HEK293 (cell line): ENCODE results near the gene PPEF2.
A peak's percentile ranks its signal among the peaks of the same experiment; 100 is the strongest.

ENCODE experiments used
- CTCF ChIA-PET: fragments of 350-600 bp; formaldehyde crosslinking; extraction: SDS; loops from one replicate; lab custom pipeline; 2021; ENCODE audit warnings: antibody characterized with exemption; lab: Yijun Ruan, JAX
- POLR2A ChIA-PET: fragments of 300-600 bp; formaldehyde crosslinking; extraction: SDS; loops from one replicate; lab custom pipeline; 2020; ENCODE audit warnings: antibody characterized with exemption, inconsistent platforms; lab: Yijun Ruan, JAX
- H3K27ac ChIP-seq: fragments of 200-500 bp; sonication (Bioruptor generic); 2 replicates; pipeline ENCODE4 v1.5.1; 2014; ENCODE audit warnings: low read depth, low read length, control low read depth, inconsistent platforms; ENCODE audit errors: extremely low read depth
- H3K36me3 ChIP-seq, 2 experiments: fragments of 200-500 bp in 1 of 2; sonication (Bioruptor generic) in 1 of 2; 1 replicate in 1 of 2; 2 replicates in 1 of 2; pipeline ENCODE4 v1.5.1; 2014 to 2017; ENCODE audit warnings: inconsistent platforms in 2 of 2, low read length in 2 of 2; ENCODE audit not compliant: control insufficient read depth in 2 of 2, insufficient read depth in 1 of 2
- H3K4me1 ChIP-seq: fragments of 200-500 bp; sonication (Bioruptor generic); 2 replicates; pipeline ENCODE4 v1.5.1; 2014; ENCODE audit warnings: mild to moderate bottlenecking, low read length, inconsistent platforms; ENCODE audit not compliant: control insufficient read depth, insufficient read depth
- H3K4me3 ChIP-seq: 2 replicates; pipeline ENCODE4 v1.5.1; 2011; ENCODE audit warnings: low read depth, mild to moderate bottlenecking, control low read depth, low read length, moderate library complexity
- H3K9me3 ChIP-seq: fragments of 200-500 bp; sonication (Bioruptor generic); 2 replicates; pipeline ENCODE4 v1.5.1; 2014; ENCODE audit warnings: low read depth, low read length, inconsistent platforms; ENCODE audit not compliant: control insufficient read depth, insufficient read depth
- EGR2 ChIP-seq: fragments of 450-650 bp; formaldehyde crosslinking; IDR thresholded peaks from 2 replicates; pipeline ENCODE4 v1.5.1; 2016; ENCODE audit warnings: low read depth, missing biosample characterization, missing genetic modification characterization
- KLF16 ChIP-seq: fragments of 450-650 bp; formaldehyde crosslinking; IDR thresholded peaks from 2 replicates; pipeline ENCODE4 v1.5.1; 2017; ENCODE audit warnings: missing biosample characterization, missing genetic modification characterization
- KLF9 ChIP-seq: fragments of 450-650 bp; formaldehyde crosslinking; IDR thresholded peaks from 2 replicates; pipeline ENCODE4 v1.5.1; 2016; ENCODE audit warnings: missing biosample characterization, missing genetic modification characterization, low read depth
- ZFHX2 ChIP-seq: fragments of 450-650 bp; formaldehyde crosslinking; conservative IDR thresholded peaks from 2 replicates; pipeline ENCODE4 v1.5.1; 2016; ENCODE audit warnings: missing biosample characterization, missing genetic modification characterization
- ZNF2 ChIP-seq: fragments of 450-650 bp; formaldehyde crosslinking; IDR thresholded peaks from 2 replicates; pipeline ENCODE4 v1.5.1; 2016; ENCODE audit warnings: missing biosample characterization, missing genetic modification characterization
- ZNF214 ChIP-seq: fragments of 450-650 bp; formaldehyde crosslinking; IDR thresholded peaks from 2 replicates; pipeline ENCODE4 v1.5.1; 2017; ENCODE audit warnings: missing biosample characterization, mild to moderate bottlenecking, missing genetic modification characterization, borderline replicate concordance
- ZNF354C ChIP-seq: fragments of 450-650 bp; formaldehyde crosslinking; IDR thresholded peaks from 2 replicates; pipeline ENCODE4 v1.5.1; 2016; ENCODE audit warnings: missing biosample characterization, missing genetic modification characterization, low read depth, borderline replicate concordance
- ZNF423 ChIP-seq: fragments of 450-650 bp; formaldehyde crosslinking; IDR thresholded peaks from 2 replicates; pipeline ENCODE4 v1.5.1; 2016; ENCODE audit warnings: missing biosample characterization, missing genetic modification characterization
- ZNF530 ChIP-seq: fragments of 450-650 bp; formaldehyde crosslinking; IDR thresholded peaks from 2 replicates; pipeline ENCODE4 v1.5.1; 2016; ENCODE audit warnings: low read depth, missing biosample characterization, missing genetic modification characterization
- ZNF654 ChIP-seq: fragments of 450-650 bp; formaldehyde crosslinking; IDR thresholded peaks from 2 replicates; pipeline ENCODE4 v1.5.1; 2016; ENCODE audit warnings: low read depth, missing biosample characterization, missing genetic modification characterization
- ZNF677 ChIP-seq: fragments of 450-650 bp; IDR thresholded peaks from 2 replicates; pipeline ENCODE4 v1.5.0; 2018; ENCODE audit warnings: missing biosample characterization, mild to moderate bottlenecking, missing genetic modification characterization, moderate library complexity
- ZNF843 ChIP-seq: fragments of 450-650 bp; formaldehyde crosslinking; IDR thresholded peaks from 2 replicates; pipeline ENCODE4 v1.5.1; 2016; ENCODE audit warnings: missing biosample characterization, missing genetic modification characterization
- TF ChIP-seq, protein P1 (sequence below): fragments of 450-650 bp; formaldehyde crosslinking; IDR thresholded peaks from 2 replicates; pipeline ENCODE4 v1.5.1; 2016; ENCODE audit warnings: missing biosample characterization, missing genetic modification characterization
- TF ChIP-seq, protein P2 (sequence below): fragments of 450-650 bp; formaldehyde crosslinking; IDR thresholded peaks from 2 replicates; pipeline ENCODE4 v1.5.1; 2016; ENCODE audit warnings: missing biosample characterization, missing genetic modification characterization
- TF ChIP-seq, protein P3 (sequence below): fragments of 450-650 bp; formaldehyde crosslinking; conservative IDR thresholded peaks from 2 replicates; pipeline ENCODE4 v1.5.1; 2016; ENCODE audit warnings: low read depth, missing biosample characterization, missing genetic modification characterization
- TF ChIP-seq, protein P4 (sequence below): fragments of 450-650 bp; formaldehyde crosslinking; IDR thresholded peaks from 2 replicates; pipeline ENCODE4 v1.5.1; 2016; ENCODE audit warnings: missing biosample characterization, missing genetic modification characterization
- TF ChIP-seq, protein P5 (sequence below): fragments of 450-650 bp; formaldehyde crosslinking; IDR thresholded peaks from 2 replicates; pipeline ENCODE4 v1.5.1; 2016; ENCODE audit warnings: missing biosample characterization, missing genetic modification characterization, borderline replicate concordance

The PPEF2 gene

DNA sequence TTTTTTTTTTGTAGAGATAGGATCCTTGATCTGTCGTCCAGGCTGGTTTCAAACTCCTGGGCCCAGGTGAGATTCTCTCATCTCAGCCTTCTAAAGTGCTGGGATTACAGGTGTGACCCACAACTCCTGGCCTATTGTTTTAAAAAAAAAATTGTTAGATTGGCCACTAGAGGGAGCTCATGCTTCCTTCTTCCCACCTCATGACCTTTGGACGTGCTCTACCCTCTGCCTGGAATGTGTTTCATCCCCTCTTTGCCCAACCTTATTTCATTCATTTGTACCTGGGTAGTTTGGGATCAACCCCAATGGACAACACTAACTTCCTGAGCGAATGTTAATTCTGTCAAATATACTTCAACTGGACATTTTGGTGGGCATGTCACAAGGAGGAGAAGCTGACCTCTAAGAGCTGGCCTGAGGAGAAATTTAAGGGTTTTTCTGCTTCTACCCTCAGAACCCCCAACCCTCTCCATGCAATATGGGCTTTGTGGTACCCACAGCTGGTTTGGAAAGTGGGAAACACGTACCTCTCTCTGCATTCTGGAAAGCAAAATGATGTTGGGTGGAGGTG, 6.4 kb downstream of the PPEF2 start:
- H3K9me3 ChIP-seq = no peaks in the 10 kb centered on the region
- H3K4me1 ChIP-seq = no peaks in the 10 kb centered on the region
- CTCF ChIA-PET = interaction anchor here (0.5 to 2.6 kb wide), 26 partner anchors 8 to 1827 kb away, joined by 3 to 15 read pairs (median 4); no protein-coding TSS in a partner anchor
- no peak overlapping the region for H3K4me3 ChIP-seq
- no peak overlapping the region for H3K27ac ChIP-seq
- no peaks in the 10 kb centered on the region for H3K36me3 ChIP-seq
- no peak for TF ChIP-seq ZNF2
- TF ChIP-seq, protein P1, sequence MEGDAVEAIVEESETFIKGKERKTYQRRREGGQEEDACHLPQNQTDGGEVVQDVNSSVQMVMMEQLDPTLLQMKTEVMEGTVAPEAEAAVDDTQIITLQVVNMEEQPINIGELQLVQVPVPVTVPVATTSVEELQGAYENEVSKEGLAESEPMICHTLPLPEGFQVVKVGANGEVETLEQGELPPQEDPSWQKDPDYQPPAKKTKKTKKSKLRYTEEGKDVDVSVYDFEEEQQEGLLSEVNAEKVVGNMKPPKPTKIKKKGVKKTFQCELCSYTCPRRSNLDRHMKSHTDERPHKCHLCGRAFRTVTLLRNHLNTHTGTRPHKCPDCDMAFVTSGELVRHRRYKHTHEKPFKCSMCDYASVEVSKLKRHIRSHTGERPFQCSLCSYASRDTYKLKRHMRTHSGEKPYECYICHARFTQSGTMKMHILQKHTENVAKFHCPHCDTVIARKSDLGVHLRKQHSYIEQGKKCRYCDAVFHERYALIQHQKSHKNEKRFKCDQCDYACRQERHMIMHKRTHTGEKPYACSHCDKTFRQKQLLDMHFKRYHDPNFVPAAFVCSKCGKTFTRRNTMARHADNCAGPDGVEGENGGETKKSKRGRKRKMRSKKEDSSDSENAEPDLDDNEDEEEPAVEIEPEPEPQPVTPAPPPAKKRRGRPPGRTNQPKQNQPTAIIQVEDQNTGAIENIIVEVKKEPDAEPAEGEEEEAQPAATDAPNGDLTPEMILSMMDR (tag by site-specific recombination) = 0 out of 2 replicates have a peak, but pooled peaks have one; percentile 12
- TF ChIP-seq KLF9 = no peak
- peak; percentile 54 for TF ChIP-seq ZNF654 (tag by site-specific recombination)
- POLR2A ChIA-PET = interaction anchor here (0.6 to 0.7 kb wide), 3 partner anchors 172 to 476 kb away, joined by 3 read pairs; partner anchors contain the start of gene USO1

DNA sequence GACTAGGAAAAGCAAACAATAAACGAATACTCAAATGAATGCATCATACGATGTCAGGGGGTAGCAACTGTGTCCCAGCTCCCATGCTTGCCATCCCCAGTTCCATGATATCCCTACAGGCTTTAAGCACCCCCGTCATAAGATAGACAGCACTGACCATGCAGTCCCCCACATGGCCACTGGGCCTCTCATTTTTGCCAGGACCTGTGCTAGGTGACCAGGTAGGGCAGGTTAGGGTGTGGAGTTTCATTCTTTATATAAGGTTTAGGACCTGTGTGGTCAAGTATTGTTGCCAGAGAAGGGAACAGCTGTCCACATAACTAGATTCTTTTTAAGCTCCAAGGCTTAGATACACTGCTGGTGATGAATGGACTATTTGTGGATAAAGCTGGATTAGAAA, 9.7 kb downstream of the PPEF2 start:
- Histone ChIP-seq H3K4me1 (no peaks in the 10 kb centered on the region), H3K4me3 (no peak overlapping the region), H3K27ac (no peak overlapping the region), H3K36me3 (no peaks in the 10 kb centered on the region), H3K9me3 (no peaks in the 10 kb centered on the region)
- ChIA-PET POLR2A (no interaction called here), CTCF (interaction anchor here (0.7 to 1.0 kb wide), 2 partner anchors 11 to 223 kb away, joined by 3 read pairs; no protein-coding TSS in a partner anchor)
- TF ChIP-seq, protein P2, sequence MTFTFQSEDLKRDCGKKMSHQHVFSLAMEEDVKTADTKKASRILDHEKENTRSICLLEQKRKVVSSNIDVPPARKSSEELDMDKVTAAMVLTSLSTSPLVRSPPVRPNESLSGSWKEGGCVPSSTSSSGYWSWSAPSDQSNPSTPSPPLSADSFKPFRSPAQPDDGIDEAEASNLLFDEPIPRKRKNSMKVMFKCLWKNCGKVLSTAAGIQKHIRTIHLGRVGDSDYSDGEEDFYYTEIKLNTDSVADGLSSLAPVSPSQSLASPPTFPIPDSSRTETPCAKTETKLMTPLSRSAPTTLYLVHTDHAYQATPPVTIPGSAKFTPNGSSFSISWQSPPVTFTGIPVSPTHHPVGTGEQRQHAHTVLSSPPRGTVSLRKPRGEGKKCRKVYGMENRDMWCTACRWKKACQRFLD (tag by site-specific recombination) = no peak
- TF ChIP-seq ZNF677 (tag by site-specific recombination) (no peak), ZNF354C (tag by site-specific recombination) (no peak), ZNF423 (tag by site-specific recombination) (no peak), ZNF843 (tag by site-specific recombination) (no peak), KLF16 (tag by site-specific recombination) (no peak), ZNF214 (tag by site-specific recombination) (no peak), ZNF530 (tag by site-specific recombination) (no peak), EGR2 (tag by site-specific recombination) (no peak), ZFHX2 (tag by site-specific recombination) (no peak)
- TF ChIP-seq, protein P1 (tag by site-specific recombination) = no peak
- TF ChIP-seq, protein P3, sequence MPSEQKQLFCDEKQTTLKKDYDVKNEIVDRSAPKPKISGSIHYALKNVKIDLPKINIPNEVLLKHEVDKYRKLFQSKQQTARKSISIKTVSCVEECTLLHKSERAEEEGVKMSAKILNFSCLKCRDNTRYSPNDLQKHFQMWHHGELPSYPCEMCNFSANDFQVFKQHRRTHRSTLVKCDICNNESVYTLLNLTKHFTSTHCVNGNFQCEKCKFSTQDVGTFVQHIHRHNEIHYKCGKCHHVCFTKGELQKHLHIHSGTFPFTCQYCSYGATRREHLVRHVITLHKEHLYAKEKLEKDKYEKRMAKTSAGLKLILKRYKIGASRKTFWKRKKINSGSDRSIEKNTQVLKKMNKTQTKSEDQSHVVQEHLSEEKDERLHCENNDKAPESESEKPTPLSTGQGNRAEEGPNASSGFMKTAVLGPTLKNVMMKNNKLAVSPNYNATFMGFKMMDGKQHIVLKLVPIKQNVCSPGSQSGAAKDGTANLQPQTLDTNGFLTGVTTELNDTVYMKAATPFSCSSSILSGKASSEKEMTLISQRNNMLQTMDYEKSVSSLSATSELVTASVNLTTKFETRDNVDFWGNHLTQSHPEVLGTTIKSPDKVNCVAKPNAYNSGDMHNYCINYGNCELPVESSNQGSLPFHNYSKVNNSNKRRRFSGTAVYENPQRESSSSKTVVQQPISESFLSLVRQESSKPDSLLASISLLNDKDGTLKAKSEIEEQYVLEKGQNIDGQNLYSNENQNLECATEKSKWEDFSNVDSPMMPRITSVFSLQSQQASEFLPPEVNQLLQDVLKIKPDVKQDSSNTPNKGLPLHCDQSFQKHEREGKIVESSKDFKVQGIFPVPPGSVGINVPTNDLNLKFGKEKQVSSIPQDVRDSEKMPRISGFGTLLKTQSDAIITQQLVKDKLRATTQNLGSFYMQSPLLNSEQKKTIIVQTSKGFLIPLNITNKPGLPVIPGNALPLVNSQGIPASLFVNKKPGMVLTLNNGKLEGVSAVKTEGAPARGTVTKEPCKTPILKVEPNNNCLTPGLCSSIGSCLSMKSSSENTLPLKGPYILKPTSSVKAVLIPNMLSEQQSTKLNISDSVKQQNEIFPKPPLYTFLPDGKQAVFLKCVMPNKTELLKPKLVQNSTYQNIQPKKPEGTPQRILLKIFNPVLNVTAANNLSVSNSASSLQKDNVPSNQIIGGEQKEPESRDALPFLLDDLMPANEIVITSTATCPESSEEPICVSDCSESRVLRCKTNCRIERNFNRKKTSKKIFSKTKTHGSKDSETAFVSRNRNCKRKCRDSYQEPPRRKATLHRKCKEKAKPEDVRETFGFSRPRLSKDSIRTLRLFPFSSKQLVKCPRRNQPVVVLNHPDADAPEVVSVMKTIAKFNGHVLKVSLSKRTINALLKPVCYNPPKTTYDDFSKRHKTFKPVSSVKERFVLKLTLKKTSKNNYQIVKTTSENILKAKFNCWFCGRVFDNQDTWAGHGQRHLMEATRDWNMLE (tag by site-specific recombination) = no peak
- TF ChIP-seq, protein P4, sequence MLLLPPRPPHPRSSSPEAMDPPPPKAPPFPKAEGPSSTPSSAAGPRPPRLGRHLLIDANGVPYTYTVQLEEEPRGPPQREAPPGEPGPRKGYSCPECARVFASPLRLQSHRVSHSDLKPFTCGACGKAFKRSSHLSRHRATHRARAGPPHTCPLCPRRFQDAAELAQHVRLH (tag by site-specific recombination) = no peak
- TF ChIP-seq, protein P5, sequence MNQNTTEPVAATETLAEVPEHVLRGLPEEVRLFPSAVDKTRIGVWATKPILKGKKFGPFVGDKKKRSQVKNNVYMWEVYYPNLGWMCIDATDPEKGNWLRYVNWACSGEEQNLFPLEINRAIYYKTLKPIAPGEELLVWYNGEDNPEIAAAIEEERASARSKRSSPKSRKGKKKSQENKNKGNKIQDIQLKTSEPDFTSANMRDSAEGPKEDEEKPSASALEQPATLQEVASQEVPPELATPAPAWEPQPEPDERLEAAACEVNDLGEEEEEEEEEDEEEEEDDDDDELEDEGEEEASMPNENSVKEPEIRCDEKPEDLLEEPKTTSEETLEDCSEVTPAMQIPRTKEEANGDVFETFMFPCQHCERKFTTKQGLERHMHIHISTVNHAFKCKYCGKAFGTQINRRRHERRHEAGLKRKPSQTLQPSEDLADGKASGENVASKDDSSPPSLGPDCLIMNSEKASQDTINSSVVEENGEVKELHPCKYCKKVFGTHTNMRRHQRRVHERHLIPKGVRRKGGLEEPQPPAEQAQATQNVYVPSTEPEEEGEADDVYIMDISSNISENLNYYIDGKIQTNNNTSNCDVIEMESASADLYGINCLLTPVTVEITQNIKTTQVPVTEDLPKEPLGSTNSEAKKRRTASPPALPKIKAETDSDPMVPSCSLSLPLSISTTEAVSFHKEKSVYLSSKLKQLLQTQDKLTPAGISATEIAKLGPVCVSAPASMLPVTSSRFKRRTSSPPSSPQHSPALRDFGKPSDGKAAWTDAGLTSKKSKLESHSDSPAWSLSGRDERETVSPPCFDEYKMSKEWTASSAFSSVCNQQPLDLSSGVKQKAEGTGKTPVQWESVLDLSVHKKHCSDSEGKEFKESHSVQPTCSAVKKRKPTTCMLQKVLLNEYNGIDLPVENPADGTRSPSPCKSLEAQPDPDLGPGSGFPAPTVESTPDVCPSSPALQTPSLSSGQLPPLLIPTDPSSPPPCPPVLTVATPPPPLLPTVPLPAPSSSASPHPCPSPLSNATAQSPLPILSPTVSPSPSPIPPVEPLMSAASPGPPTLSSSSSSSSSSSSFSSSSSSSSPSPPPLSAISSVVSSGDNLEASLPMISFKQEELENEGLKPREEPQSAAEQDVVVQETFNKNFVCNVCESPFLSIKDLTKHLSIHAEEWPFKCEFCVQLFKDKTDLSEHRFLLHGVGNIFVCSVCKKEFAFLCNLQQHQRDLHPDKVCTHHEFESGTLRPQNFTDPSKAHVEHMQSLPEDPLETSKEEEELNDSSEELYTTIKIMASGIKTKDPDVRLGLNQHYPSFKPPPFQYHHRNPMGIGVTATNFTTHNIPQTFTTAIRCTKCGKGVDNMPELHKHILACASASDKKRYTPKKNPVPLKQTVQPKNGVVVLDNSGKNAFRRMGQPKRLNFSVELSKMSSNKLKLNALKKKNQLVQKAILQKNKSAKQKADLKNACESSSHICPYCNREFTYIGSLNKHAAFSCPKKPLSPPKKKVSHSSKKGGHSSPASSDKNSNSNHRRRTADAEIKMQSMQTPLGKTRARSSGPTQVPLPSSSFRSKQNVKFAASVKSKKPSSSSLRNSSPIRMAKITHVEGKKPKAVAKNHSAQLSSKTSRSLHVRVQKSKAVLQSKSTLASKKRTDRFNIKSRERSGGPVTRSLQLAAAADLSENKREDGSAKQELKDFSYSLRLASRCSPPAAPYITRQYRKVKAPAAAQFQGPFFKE (tag by site-specific recombination) = no peak
